ENCODE results near the gene THRA.

Gene THRA

DNA sequence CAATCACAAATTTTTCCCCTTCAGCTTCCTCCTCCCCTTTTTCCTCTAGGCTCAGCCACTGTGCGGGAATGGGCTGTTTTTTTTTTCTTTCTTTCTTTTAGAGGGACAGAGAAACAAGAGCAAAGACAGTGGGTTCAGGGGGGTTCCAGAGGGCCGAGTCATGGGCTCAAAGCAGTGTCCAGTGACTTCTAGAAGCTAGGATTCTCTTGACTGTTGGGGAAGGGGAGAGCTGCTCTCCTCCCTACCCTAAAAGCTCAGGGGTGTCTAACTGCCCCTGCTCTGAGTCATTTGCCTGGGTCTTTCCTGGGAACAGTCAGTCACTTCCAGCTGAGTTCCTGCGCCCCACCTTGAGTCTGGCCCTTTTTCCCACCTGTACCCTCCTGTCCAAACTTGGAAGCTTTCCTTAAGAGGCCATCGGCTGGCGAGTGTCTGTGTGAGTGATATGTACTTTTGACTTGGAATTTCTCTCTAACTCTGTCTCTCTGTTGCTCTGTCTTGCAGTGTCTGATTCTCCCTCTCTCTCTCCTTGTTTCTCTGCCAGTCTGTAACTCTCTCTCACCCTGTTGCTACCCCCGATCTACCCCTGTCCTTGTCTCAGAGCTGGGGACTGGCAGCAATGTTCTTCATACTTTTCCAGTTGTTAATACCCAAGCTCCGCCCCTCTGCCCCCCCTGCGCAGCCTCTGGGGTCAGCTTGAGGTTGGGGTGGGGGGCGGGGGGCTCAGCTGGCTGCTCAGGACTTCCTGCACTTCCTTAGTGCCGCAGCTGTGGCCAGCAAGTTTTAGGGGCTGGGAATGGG, 2.4 kb downstream of the THRA start:
- no peak for DNase-seq

DNA sequence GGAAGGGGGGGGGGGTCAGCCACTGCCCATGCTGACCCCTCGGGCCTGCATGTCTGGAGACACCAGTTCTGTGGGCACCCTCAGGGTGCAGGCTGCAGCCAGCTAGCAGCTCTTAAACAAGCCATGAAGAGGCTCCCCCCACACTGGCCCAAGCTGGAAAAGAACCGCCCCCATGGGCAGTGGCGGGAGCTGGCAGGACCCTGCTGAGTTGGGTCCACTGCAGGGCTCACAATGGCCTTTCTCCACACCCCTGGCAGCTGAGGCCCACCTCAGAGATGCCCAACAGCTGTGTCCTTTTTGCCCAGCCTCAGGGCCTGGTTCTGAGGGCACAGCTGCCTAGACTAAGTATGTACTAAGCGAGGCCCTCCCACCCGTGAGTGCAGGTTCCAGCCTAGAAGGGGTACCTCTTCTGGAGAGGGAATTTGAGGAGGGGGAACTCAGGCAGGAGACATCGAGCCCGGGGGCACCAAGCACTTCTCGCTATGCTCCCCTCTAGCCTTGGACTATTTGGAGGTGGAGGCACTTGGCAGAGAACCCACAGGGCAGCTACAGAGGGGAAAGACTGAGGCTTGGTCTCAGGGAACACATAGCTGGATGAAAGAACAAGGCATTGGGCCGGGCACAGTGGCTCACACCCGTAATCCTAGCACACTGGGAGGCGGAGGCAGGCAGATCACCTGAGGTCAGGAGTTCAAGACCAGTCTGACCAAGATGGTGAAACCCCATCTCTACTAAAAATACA, 3.2 kb downstream of the THRA start:
- no peak for DNase-seq

DNA sequence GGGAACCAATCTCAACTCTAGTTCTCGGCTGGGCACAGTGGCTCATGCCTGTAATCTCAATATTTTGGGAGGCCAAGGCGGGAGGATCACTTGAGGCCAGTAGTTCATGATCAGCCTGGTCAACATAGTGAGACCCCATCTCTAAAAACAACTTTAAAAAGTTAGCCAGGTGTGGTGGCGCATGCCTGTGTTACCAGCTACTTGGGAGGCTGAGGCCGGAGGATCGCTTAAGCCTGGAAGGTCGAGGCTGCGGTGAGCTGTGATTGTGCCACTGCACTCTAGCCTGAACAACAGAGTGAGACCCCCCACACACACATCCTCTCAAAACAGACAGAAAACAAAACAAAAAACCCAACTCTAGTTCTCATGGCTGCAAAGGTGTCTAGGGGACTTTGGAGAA, 4.9 kb downstream of the THRA start:
- no peak for DNase-seq

DNA sequence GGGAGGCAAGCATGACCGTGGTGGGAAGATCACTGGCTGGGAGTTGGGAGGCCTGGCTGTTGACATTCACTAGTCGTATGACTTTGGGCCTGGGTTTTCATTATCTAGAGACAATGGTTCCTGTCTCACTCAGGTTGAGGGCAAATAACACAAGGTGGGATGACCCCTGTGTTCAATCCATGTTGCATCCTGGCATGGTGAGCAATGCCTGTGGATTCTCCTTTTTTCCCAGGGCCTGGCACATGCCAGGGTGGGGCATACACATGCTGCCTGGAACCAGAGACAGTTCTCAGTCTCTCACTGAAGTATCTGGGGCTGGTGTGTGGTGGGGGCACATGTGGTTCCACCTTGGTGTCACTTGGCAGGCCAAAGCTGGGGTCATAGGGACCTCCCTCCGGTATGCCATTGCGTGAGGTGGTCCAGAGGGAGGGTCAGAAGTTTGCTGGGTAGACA, 5.4 kb downstream of the THRA start:
- DNase-seq = no peak

DNA sequence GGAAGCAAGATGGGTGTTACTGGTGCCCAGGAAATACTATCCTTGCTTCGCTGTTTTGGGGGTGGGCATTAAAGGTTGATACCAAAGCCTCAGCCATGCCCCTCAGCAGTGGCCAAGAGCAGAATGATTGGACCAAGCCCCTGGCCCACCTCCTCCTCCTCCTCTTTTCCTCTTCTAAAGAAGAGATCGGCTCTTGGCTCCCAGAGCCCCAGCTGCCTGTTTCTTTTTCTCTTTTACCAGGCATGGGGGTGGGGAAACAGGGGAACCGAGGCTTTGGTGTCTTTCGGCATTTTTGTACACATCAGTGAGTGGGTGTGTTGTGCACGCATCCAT, 5.8 kb downstream of the THRA start:
- DNase-seq = no peak

DNA sequence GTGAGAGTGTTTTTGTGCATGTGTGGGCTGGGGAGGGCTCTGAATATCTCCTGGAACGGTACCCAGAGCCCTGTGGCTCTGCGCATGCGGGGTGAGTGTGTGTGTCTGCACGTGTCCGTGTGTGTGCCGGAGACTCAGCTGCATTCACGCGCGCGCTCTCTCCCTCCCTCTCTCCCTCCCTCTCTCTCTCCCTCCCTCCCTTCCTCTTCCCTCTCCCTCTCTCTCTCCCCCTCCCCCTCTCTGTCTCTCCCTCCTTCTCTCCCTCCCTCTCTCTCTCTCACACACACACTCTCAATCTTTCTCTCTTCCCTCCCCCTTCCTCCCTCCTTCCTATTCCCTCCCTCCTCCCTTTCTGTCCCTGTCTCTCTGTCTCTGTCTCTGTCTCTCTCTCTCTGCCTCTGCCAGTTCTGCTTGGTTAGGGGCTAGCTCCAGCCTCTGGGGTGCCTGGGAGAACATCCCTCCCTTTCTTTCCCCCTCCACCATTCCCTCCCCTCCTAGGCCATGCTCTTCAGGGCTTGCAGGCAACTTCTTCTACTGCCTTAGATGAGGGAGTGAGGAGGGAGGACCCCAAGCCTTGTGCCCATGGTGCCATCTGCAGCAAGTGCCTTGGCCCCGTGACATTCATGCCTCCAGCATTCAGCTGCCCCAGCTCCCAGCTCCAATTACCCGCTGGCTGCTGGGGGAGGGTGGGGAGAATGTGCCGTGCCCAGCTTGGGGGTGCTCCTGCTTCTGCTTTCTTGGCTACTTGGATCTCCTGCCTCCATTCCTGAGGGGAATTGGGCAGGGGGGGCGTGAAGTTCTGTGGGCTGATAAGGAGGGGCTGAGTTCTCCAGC, 6.4 kb downstream of the THRA start:
- DNase-seq = peak; percentile 25

DNA sequence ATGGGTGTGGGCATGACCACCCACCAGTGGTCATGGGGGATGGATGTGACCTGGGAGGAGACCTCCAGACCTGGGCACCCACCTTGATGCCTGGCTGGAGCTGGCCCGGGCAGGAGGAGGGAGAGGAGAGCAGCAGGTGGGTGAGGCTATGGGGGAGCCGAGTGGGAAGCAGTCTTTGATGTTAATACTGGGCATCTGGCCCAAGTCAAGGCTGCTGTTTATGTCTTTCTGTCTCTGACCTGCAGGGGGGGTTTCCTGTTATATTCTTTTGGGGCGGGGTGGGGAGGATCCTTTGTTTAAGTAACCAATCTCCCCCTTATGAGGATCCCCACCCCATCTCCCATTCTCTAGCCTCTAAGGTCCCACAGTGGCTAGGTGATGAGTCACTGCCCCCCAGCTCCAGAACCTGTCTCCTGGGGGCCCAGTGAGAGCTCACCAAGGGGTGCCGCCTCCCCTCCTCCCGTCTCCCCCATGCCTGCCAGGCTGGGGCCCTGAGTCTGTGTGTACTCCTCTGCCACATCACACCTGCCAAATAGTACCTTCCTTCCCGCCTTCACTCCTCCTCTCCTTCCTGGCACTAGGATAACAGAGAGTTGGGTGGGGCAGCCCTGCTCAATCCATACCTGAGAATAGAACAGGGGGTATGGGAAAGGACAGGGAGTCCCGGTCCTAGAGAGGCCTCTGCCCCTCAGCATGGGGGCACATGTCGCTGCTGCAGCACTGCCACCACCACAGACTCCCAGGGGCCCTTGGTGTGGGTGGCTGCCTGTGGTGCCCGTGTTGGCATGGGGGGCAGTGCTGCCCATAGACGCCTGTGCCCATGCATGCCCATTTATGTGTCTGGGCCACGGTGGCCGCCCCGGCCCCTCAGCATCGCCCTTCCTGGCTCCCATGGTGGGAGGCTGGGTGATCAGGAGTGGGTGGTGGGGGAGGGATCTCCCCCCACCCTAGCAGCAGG, 7.3 kb downstream of the THRA start:
- no peak for DNase-seq

DNA sequence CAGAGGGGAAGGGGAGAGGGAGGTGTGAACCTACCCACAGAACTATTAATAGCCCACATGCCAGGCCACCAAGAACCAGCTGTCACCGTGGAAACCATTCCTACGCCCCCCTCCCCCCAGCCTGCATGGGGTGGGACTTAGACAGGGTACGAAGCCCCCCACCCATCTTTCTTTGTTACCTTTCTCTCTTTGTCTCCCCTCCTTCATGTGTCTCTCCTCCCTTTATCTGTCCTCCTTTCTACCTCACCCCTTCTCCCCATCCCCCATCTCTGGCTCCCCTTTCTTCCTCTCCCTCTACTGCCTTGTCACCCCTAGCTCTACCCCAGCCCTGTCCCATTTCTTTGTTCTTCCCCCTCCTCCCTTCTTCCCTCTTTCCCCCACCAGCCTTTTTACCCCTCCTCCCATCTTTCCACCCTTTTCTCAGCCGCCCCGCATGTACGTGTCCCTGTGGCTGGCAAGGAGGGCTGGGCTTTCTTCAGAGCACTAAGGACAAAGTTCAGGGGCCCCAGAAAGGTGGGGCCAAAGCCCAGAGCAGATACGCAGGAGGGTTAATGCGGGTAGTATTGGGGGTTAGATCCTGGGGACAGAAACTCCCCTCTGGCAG, 8.0 kb downstream of the THRA start:
- no peak for DNase-seq

DNA sequence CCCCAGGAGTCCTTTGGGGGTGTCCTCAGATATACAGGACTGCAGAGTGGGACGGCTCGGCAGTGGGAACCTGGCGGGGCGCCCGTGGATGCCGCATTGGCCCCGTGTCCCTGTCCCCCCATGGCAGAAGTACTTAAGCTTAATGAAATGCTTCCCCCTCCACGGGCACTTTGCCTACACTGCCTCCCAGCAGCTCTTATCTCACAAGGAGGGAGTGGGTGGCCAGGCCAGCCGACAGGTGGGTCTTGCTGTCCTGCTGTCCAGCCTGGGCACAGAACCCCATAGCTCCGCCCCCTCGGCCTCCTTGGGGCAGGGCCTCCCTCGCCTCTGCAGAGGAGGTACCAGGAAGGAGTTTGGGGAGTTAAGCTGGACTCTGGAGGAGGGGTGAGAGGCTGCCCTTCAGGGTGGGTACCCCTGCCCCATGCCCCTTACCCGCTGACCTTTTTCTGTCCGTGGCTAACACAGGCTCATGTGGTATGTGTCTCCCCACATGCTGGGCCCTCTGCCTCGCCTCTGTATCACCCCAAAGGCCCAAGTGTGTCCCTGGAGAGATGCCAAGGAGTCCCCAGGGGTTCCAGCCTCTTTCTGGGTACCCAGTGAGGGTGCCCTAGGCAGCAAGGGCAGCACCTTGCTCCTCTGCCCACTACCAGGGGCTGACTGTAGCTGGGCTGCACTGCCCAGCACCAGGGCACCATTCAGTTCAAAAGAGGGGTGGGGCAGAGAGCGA, 8.7 kb downstream of the THRA start:
- no peak for DNase-seq

DNA sequence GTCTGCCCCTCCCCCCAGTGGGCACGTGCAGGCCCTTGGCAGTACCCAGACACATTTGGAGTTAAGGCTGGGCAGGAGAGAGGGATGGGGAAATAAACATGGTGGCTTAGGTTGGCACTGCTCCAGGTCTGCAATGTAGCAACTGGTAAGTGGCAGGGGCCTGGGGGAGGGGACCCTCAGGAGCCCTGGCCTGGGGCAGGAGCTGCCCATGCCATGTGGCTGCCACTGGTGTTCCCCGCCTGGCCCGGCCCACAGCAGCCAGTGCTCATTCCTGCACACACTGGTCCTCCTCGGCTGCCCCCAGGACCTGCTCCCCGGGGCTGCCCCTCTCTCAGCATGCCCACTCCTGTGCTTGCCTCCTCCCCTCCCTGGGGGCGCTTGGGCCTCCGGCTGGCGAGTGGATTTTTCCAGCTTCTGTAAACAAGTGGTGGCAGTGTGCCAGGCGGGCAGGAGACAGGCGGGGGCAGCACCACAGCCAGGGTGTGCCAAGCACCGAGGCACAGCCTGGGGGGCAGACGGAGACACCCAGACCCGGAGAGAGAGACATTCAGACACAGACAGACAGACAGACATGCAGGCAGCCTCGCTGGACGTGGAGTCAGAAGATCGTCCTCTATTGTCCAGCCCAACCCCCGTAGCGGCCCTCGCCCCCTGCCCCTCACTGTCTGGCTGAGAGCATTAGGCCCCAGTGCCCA, 9.4 kb downstream of the THRA start:
- no peak for DNase-seq

DNA sequence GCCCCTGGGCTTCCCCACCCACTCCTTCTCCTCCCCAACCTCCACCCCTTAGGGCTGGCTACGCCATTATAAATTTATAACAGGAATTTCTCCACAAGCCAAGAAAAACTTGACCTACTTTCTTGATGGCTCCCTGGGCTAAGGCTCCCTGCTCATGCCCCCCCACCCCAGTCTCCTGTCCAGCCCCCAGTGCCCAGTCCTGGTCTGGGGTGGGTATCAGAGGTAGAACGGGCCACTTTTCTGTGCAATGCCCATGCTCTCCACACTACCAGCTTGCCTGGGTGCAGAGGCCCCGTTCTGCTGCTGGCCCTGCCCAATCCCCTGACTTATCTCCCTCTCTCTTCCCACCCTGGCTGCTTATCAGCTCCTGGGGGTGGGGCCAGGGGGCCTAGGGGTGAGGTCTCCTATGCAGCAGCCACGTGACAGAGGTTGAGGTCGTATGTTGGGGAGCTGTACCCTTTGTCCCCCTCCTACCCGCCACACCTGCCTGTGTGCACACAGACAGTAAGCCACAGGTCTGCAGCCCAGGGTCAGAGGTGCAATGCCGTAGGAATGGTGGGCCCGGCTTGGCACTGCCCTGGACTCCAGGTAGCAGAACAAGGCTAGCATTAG, 10.1 kb downstream of the THRA start:
- no peak for DNase-seq

DNA sequence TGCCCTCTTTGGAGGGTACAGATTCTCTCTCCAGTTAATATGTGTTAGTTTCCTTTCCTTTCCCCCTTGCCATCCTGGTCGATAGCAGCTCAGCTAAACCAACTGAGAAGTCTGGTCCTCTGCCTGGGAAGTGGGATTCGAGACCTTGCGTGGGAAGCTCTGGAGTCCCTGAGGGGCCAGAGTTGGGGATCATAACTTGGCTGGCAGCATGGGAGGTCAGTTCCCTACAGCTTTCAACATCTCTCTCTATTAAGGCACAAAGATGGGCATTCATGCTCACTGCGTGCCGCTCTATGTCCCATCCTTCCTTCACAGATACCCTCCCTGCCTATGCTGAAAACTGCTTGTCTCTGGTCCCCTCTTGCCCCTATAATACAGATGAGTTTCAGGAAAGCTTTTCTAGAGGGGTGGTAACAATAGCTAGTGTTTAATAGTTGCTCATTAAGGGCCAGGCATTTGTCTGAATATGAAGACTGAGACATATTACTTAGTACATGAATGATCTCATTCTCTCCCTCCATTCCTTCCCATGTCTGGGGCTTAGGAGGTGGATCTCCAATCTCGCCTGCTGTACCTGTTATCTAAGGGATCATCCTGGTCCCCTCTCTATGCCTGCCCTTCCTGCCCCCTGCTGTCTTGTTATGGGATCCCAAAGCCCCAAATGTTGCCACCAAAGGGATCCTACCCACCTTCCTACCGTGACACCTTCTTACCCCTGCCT, 10.8 kb downstream of the THRA start:
- DNase-seq = no peak

DNA sequence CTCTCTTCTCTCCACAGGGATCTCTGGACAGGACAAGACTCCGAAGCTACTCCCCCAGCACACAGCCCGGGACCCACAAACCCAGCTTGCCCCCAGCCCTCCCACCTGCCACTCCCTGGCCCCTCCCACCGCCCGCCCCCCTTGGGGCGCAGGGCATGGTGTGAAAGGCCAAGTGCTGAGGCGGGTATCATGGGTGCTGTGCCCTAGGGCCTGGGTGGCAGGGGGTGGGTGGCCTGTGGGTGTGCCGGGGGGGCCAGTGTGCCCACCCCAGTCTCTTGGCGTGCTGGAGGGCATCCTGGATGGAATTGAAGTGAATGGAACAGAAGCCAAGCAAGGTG, 11.4 kb downstream of the THRA start:
- DNase-seq = no peak

DNA sequence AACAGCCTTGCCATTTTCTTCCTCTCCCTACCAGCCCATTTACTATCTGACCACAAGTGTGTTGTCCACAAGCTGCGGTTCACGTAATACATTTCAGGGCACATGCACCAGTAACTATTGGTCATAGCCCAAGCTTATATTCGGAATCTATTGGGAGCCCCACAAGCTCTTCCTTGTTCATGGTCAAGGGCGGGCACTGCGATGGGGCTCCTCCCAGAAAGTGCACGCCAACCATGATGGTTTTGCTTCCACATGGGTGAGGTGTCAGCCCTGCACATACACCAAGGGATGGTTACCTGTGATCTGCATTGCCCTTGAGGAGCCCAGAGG, 12.1 kb downstream of the THRA start:
- DNase-seq = no peak

DNA sequence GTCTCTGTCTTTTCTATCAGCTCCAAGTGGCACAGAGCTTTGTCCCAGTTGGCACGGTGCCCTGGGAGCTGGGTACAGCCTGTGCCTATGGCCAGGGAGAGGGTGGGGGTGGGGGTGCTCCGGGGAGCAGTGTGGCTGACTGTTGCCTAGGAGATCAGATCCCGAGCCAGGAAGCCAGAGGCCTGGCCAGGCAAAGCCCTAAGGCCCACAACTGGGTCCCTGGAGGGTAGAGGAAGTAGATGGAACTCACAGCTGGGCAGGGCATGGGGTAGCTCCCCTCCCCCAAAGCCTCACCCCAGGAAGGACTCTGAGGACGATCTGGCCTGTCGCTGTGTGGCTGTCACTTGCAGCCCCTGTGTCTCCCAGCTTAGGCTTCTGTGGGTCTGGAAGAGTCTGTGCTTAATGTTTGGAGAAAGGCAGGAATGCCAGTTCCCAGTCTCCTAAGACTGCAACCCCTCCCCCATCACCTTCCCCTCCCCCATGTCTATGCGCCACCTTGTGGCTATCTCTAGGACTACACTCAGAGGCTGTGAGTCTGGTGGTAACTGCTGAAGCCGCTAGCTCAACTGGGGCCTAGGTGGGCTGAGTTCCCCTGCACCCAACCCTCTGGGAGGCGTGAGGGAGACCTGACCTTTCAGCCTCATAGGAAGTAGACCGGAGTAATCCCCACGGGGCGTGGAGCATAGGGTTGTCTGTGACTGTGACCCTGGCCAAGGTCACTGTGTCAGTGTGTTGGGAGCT, 12.6 kb downstream of the THRA start:
- DNase-seq = no peak

DNA sequence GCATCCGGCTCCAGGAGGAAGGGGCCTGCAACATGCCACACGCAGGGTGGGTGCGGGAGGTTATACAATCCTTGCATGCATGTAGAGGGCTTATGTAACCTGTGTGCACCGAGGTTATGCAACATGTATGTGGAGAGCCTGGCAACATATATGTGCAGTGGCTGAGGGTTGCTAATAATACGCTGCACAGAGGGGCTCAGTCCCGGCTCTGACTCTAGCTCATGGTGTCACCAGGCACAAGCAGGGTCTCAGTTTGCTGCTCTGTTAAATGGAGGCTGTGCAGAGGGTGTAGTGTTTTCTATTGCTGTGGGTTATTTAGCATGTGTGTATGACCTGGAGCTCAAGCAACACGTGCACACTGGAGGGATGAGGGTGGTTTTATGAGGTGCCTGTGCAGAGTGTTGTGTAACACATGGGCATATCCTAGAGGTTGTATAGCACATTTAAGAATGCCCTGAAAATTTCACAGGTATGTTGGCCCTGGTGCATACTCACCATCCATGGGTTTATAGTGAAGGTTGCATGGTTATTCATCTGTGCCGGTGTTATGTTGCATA, 13.3 kb downstream of the THRA start:
- DNase-seq = no peak

DNA sequence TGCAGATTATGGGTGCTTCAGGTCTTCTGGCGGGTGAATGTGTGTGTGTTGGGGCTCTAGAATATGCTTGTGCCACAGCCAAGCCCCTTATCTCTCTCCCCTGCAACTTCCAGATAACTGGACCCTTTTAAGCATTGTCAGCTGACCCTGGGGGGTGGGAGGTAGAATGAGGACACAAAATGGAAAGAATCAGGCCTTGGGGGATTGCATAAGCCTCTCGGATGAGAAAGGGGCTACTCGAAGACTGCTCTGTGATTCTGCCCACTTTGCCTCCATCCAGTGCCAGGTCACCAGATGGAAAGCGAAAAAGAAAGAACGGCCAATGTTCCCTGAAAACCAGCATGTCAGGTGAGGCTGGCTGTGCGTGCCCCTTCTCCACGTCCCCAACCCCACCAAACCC, 13.8 kb downstream of the THRA start:
- no peak for DNase-seq

DNA sequence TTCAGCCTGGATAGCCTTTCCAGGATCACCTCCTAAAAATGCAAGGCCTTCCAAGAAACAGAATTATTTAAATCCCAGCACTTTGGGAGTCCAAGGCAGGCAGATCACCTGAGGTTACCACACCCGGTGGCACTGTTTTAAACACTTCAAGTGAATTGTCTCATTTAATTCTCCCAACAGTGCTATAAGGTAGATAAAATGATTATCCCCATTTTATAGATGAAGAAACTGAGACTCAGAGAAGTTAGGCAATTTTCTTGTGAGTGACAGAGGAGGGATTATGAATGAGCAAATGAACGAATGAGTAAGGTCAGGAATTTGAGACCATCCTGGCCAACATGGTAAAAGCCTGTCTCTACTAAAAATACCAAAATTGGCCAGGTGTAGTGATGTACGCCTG, 16.8 kb downstream of the THRA start:
- DNase-seq = no peak

DNA sequence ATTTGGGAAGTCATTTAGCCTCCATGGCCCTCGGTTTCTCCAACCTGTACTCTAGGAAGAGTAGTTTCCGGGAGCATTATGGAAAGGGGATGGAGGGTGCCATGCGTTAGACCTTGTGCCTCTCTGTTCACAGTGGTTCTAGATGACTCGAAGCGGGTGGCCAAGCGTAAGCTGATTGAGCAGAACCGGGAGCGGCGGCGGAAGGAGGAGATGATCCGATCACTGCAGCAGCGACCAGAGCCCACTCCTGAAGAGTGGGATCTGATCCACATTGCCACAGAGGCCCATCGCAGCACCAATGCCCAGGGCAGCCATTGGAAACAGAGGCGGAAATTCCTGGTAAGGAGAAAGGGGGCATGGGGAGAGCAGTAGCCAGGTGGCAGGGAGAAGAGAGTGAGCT, 21.7 kb downstream of the THRA start:
- DNase-seq = no peak

Measured in activated gamma-delta T cell (primary cell).